GM19328 (cell line): ENCODE measurements around the gene MARK2.

Experiments
- ATAC-seq: cut with Tn5 transposase; IDR thresholded peaks from one replicate; pipeline ENCODE4 v1.9.1; 2021; ENCODE audit warnings: mild to moderate bottlenecking, moderate library complexity; ENCODE audit not compliant: unreplicated experiment

The MARK2 gene

DNA sequence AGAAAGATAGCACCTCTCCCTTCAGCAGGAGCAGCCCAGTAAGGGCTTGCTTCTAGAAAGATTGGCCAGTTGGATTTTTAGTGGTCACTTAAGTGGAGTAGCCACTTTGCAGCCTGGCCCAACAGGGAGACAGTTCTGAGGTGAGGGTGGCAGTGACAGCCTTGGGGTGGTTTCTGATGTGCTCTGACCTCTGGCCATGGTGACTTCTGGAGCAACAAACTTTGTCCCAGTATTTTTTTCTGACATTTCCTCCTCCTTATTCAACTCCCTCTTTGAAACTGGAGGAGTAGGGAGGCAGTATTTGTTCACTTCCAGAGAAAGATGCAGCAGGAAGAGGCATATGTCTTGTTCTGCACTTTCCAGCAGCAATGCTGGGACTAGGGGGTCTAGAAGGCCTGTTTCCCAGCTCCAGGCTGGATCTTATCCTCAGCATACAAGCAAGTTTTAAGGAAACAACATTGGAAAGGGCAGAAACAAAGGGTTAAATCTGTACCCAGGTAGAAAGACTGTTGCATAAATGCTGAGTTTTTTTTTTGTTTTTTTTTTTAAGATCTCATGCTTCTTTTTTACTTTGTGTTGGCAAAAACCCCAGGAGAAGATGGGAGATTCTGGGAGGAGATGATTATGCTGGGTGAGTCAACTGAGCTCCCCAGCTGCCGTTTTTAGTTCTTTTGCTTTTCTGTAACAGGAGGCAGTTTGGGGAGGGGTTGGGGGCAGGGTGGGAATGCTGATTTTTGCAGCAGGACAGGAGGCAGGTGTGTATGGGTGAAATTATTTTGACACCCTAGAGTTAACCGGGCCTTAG lies 40.9 kb downstream of the MARK2 start:
- ATAC-seq: no peak

DNA sequence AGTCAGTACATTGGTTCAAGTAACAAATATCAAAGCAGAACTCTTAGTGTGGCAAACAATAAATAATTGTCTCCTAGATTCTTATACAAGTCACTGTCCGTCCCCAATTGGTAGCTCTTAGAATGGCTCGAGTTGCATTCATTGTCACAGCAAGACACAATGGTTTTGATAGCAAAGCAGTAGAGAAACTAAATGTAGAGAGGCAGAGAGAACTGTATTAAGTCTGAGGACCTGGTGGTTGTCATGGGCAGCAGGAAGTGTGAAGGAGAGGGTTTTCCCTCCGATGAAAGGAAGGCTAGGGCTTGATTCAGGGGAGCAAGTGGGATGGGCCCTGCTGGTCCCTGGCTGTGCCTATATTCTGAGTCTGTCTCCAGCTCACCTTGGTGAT lies 41.5 kb downstream of the MARK2 start:
- no peak for ATAC-seq

DNA sequence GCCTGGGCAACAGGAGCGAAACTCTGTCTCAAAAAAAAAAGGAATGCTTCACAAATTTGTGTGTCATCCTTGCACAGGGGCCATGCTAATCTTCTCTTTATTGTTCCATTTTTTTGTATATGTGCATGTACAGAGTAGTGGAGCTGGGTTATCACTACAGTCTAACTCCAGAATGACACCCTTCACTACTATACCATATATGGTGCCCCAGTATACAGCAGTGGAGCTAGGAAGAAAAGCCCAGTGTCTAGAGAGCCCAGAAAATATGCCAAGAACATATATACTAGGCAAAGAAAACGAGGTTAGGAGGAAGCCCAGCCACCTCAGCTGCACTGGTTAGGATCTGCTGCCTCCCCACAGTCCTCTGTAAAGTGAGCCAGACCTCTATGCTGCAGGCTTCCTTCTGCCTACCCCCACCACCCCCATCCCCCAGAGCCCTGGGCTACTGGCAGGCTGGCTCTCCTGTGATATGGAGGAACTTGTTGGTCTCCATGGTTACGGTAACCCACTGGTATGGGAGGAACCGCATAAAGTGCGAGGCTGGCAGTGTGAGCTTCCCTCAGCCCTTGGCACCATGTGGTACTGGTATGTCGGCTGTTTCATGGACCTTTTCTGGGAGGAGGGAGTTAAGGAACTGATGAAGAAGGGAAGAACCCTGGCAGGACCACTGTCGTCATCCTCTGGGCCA lies 43.8 kb downstream of the MARK2 start:
- no peak for ATAC-seq

DNA sequence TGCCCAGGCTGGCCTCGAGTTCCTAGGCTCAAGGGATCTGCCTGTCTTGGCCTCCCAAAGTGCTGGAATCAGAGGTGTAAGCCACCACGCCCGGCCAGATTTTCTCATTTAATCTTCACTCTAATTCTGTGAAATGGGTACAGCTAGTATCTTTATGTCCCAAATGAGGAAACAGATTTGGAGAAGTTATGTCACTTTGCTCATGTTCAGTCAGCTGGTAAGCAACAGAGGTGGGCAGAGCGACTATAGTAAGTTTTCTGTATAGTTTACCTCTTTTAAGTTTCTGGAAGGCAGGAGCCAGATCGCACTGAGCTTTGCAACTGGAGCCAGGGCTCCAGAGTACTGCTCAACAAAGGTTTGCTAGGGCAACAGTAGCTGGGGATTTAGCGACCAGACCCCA lies 44.9 kb downstream of the MARK2 start:
- no peak for ATAC-seq

DNA sequence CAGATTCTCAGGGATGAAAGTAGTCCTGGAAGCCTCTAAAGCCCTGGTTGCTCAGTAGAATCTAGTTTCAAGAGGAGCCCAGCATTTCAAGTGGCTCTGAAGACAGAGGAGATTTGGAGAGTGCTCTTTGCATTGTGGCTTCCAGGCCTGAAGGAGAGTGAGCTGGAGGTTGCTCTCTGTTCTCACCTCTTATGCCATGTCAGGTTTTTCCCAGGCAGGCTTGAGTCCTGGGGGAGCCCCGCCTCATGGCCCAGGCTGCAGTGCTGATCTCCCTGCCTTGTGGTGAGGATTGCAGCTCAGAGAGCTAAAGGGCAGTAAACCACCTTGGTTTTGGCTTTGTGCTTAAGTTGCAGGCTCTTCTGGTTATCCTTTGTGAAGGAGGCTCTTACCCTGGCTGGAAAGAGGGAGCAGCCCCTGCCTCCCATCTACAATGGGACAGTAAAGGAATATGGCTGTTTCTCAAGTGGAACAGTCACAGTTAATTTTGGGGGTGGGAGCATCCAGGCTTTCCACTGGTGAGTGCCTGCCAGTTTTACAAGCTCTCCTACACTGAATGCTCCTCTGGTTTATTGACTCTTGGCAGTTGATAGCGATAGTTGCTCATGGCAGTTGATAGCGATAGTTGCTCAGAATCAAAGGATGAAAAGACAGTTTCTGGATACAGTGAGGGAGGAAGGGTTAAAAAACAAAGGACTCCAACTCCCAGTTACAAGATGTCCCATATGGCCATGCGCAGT lies 45.5 kb downstream of the MARK2 start:
- no peak for ATAC-seq

- ATAC-seq: no peak
Observed at GRCh38 chr11:63887386-63887999, 48.6 kb downstream of the MARK2 start.

GRCh38 chr11:63888170-63889086 lies 49.5 kb downstream of the MARK2 start:
- no peak for ATAC-seq

GRCh38 chr11:63889344-63889743 lies 50.4 kb downstream of the MARK2 start:
- no peak for ATAC-seq

- ATAC-seq: no peak
Observed at GRCh38 chr11:63890368-63890767, 51.5 kb downstream of the MARK2 start.

DNA sequence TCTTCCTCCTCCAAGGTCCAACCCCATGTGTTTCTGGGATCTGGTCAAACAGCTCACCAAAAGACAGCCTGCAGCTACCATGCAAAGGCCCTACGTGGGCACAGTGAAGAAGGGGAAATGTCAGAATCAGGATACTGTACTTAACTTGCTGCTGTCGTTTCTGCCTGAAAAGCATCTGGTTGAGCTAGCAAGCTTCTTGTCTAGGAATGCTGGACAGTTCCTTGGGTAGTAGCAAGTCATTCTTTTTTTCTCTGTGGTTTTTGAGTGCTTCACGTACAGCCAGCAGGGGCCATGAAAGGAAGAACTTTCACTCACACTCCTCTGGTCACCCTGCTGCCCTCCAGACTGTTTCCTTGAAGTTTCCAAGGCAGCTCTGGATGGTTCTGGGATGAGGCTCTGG lies 53.3 kb downstream of the MARK2 start:
- no peak for ATAC-seq

DNA sequence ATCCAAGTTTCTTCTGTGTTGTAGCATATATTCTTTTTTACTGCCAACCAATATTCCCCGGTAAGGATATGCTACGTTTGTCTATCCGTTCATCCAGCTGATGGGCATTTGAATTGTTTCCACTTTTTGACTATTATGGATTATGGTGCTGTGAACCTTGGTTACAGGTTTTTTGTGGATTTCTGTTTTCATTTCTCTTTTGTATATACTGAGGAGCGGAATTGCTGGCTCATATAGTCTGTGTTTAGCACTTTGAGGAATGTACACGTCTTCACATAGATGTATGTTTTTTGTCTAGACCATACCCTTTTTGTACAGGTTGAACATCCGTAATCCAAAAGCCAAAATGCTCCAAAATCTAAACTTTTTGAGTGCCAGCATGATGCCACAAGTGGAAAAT lies 54.4 kb downstream of the MARK2 start:
- no peak for ATAC-seq

- no peak for ATAC-seq
Observed at GRCh38 chr11:63896071-63896470, 57.2 kb downstream of the MARK2 start.

GRCh38 chr11:63897459-63898146 lies 58.7 kb downstream of the MARK2 start:
- ATAC-seq: no peak

DNA sequence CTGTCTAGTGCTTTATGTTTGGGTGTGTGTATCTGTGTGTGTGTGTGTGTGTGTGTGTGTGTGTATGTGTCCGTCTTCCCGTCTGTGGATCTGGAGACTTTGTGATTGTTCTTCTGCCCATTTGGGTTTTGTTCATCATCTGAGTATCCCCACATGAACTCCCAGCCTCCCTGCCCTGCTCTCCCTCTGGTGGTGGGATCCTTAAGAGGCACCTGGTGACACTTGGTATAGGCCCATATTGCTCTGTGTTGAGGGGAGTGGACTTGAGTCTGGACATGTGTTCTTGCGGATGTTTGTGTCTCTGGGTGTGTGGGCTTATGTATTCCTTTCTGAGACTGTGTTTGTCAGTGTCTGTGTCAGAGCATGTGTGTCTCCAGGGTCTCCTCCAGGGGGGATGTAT lies 62.8 kb downstream of the MARK2 start:
- no peak for ATAC-seq

DNA sequence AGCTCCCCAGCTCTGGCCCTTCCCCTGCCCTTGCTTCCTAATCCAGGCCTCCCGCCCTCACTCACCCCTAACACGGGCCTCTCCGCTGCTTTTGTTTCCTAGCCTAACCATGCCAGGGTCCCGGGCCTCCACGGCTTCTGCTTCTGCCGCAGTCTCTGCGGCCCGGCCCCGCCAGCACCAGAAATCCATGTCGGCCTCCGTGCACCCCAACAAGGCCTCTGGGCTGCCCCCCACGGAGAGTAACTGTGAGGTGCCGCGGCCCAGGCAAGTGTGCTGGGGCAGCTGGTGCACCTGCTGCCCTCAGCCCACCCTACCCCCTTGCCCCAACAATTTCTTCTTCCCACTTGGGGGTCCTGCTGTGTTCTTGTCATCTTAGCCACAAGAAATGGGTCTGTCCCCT lies 65.0 kb downstream of the MARK2 start:
- no peak for ATAC-seq

DNA sequence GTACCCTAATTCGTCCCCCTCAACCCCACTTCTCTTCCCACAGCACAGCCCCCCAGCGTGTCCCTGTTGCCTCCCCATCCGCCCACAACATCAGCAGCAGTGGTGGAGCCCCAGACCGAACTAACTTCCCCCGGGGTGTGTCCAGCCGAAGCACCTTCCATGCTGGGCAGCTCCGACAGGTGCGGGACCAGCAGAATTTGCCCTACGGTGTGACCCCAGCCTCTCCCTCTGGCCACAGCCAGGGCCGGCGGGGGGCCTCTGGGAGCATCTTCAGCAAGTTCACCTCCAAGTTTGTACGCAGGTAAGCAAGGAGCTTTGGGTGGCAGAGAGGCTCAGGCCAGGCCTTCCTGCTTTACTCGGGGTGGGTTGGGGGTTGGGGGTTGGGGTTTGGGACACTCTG lies 65.8 kb downstream of the MARK2 start:
- no peak for ATAC-seq

- no peak for ATAC-seq
Observed at GRCh38 chr11:63905179-63905578, 66.3 kb downstream of the MARK2 start.

DNA sequence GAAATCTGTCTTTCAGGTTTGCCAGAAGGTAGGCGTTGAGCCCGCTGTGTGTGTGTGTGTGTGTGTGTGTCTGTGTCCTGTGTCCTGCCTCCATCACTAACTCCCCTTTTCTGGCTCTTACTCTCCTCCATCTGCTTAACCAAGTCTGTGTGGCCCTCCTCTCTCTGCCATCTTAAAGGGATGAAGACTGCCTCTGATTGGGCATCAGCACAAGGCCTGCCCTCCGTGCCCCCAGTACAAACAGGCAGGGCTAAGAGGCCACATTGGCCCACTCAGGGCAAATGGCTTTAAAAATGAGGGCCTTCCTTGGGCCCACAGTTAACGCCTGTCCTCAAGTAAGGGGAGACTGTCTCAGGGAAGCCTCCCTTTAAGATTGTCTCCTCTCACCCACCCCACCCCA lies 67.2 kb downstream of the MARK2 start:
- ATAC-seq: no peak

- ATAC-seq: no peak
Observed at GRCh38 chr11:63906585-63906984, 67.7 kb downstream of the MARK2 start.

DNA sequence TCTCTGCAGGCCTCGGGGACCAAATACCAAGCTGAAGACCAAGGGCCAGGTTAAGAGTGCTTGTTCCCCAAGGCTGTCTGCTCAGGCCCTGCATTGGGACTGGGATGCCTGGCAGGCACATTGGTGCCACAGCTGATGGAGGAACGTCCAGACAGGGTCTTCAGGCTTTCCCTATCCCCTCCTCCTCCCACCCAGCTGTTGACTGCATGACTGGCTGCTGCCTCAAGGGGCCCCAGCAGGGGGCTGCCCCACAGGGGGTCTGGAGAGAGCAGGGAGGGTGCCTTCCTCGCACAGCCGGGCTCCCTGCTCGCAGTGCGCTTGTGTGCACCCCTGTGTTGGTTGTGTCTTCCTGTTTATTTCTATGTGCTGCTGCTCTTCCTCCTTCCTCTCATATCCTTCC lies 68.2 kb downstream of the MARK2 start:
- no peak for ATAC-seq
